ENCODE results near the gene PRM1.

The PRM1 gene

DNA sequence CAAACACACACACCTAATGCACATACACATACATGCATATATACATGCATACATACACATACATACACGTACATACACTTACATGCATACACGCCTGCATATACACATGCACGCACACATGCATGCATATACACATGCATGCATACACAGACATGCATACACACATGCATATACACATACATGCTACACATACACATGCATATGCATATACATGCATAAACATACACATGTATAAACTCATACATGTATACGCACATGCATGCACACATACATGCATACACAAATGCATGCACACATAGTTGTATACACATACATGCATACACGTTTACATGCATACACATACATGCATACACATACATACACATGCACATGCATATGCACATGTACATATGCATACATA, 40.5 kb upstream of the PRM1 start:
- H3K27ac Mint-ChIP-seq = no peak overlapping the region
- H3K9me3 Mint-ChIP-seq = peaks cover 4% of the 10 kb centered on the region
- no peaks in the 10 kb centered on the region for H3K27me3 Mint-ChIP-seq
- no peaks in the 10 kb centered on the region for H3K36me3 Mint-ChIP-seq
- peaks cover 19% of the 10 kb centered on the region for H3K4me1 Mint-ChIP-seq
- H3K4me3 Mint-ChIP-seq = no peak overlapping the region
- DNase-seq (ENCODE audit: low spot score in 2 of 2) = no peak
- ATAC-seq (ENCODE audit: low read depth) = no peak

DNA sequence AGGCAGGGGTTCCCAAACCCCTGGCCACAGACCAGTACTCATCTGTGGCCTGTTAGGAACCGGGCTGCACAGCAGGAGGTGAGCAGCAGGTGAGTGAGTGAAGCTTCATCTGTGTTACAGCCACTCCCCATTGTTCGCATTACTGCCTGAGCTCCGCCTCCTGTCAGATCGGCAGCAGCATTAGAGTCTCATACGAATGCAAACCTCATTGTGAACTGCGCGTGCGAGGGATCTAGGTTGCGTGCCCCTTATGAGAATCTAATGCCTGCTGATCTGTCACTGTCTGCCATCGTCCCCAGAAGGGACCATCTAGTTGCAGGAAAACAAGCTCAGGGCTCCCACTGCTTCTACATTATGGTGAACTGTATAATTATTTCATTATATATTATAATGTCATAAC, 39.0 kb upstream of the PRM1 start:
- Mint-ChIP-seq H3K4me1 (peaks cover 12% of the 10 kb centered on the region), H3K36me3 (no peaks in the 10 kb centered on the region), H3K27ac (no peak overlapping the region), H3K27me3 (no peaks in the 10 kb centered on the region), H3K4me3 (no peak overlapping the region), H3K9me3 (peaks cover 4% of the 10 kb centered on the region)
- ATAC-seq (ENCODE audit: low read depth) (no peak), DNase-seq (ENCODE audit: low spot score in 2 of 2) (no peak)

DNA sequence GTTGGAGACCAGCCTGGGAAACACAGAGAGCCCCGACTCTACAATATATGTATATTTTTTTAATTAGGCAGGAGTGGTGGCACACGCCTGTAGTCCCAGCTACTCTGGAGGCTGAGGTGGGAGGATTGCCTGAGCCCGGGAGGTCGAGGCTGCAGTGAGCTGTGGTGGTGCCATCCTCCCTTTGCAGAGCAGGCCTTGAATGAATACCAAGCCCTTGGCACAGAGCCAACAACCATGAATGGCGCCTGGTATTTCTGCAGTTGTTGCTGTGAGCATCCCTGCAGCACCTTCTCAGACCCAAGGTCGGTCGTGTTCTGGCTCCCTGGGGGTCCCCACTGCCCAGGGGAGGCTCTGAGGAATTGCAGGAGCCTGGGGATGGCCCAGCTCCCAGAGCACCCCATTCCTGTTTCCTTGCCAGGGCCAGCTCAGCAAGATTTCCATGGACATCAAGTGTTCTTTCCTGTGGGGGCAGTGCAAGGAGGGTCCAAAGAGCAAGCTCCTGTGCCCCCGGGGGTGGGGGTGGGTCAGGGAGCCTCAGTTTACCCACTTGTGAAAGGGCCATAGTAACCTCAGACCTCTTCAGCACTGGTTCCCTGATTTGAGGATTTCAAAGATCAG, 38.5 kb upstream of the PRM1 start:
- no peak overlapping the region for H3K27ac Mint-ChIP-seq
- ATAC-seq (ENCODE audit: low read depth) (no peak), DNase-seq (ENCODE audit: low spot score in 2 of 2) (no peak)
- no peaks in the 10 kb centered on the region for H3K27me3 Mint-ChIP-seq
- H3K4me3 Mint-ChIP-seq = no peak overlapping the region
- H3K36me3 Mint-ChIP-seq = no peaks in the 10 kb centered on the region
- H3K9me3 Mint-ChIP-seq = peaks cover 4% of the 10 kb centered on the region
- peaks cover 7% of the 10 kb centered on the region for H3K4me1 Mint-ChIP-seq

DNA sequence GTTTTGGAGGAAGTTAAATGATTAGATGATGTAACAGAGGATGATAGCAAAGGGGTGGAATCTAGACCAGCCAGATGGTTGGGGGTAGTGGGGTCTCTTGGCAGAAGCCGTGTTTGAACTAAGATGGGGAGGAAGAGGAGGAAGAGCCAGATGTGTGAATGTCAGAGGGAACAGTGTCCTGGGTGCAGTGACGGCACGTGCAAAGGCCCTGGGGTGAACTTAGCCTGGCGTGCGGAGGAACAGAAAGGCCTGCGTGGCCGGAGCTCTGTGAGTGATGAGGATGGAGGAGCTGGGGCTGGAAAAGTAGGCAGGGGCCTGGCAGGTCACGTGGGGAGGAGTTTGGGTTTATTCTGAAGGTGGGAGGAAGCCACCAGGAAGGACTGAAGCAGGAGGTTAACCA, 37.7 kb upstream of the PRM1 start:
- ATAC-seq (ENCODE audit: low read depth) (no peak), DNase-seq (ENCODE audit: low spot score in 2 of 2) (no peak)
- H3K4me1 Mint-ChIP-seq = peaks cover 9% of the 10 kb centered on the region
- H3K4me3 Mint-ChIP-seq = no peak overlapping the region
- H3K9me3 Mint-ChIP-seq = peaks cover 4% of the 10 kb centered on the region
- H3K27me3 Mint-ChIP-seq = no peaks in the 10 kb centered on the region
- no peak overlapping the region for H3K27ac Mint-ChIP-seq
- no peaks in the 10 kb centered on the region for H3K36me3 Mint-ChIP-seq

DNA sequence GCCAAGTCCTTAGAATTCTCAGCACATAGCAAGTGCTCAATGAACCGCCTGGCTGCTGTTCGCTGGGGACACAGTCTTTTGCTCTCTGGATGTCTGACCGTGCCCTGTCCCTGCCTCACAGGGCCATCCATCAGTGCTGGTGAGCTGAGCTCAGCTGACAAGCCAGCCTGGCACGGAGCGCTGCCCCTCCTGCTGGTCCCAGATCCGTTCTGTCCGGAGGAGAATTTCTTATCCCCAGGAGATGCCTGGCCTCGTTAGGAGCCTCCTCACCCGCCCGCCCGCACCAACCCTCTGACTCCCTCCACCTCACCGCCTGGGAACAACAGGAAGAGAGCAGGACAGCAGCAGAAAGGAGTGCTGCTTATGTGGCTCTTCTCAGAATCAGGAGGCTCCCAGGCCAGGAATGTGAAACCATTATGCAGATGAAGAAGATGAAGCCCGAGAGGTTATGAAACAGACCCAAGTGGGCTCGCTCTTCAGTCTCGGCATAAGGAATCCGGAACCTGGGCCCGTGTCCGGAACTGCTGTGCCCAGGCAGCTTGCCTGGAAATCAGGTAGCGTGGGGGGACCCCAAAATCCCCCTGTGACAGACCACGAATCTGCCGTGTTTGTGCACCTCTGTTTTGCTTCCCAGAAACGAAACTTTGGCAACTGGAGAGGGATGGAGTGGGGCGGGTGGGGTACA, 35.3 kb upstream of the PRM1 start:
- H3K4me1 Mint-ChIP-seq = peaks cover 23% of the 10 kb centered on the region
- peaks cover 4% of the 10 kb centered on the region for H3K9me3 Mint-ChIP-seq
- no peaks in the 10 kb centered on the region for H3K27me3 Mint-ChIP-seq
- H3K36me3 Mint-ChIP-seq = no peaks in the 10 kb centered on the region
- H3K27ac Mint-ChIP-seq = no peak overlapping the region
- H3K4me3 Mint-ChIP-seq = no peak overlapping the region
- DNase-seq (ENCODE audit: low spot score in 2 of 2) (no peak), ATAC-seq (ENCODE audit: low read depth) (no peak)

DNA sequence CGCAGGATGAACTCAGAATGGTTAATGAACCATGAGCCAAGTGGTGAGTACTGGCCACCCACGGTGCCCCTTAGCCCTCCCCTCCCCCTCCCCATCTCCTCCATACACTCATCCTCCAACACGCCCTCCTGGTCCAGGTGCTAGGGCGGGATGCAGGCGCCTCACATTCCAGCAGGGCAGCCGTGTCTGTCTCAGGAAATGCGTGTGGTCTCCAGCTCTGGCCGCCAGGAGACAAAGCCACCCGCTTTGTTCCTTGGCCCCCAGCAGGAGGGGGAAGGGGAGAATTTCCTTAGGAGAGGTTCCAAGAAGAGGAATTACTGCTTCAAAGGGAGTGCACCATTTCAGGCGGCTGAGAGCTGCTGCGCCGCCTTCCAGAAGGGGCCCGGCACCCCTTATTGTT, 34.4 kb upstream of the PRM1 start:
- no peak for ATAC-seq (ENCODE audit: low read depth)

DNA sequence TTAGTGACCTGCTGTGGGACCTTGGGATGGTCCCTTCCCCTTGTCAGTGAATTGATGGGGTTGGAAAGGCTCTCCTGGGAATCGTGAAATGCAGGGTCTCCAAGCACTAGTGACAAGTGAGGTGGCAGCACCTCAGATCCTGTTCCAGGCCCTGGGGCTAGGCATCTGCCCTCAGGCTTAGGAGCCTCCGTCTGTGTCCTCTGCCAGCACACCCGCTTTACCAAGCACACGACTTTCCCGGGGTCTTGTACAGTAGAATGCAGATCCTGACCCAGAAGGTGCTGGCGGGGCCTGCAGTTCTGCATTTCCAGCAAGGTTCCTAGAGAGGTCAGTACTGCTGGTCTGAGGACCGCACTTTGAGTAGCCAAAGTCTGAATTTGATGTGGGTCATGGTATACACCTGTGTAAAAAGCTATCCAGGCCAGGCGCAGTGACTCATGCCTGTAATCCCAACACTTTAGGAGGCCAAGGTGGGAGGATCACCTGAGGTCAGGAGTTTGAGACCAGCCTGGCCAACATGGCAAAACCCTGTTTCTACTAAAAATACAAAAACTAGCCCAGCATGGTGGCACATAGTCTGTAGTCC, 33.3 kb upstream of the PRM1 start:
- H3K4me3 Mint-ChIP-seq = no peak overlapping the region
- peaks cover 4% of the 10 kb centered on the region for H3K9me3 Mint-ChIP-seq
- peaks cover 34% of the 10 kb centered on the region for H3K4me1 Mint-ChIP-seq
- no peaks in the 10 kb centered on the region for H3K27me3 Mint-ChIP-seq
- DNase-seq (ENCODE audit: low spot score in 2 of 2) (no peak), ATAC-seq (ENCODE audit: low read depth) (no peak)
- no peaks in the 10 kb centered on the region for H3K36me3 Mint-ChIP-seq
- H3K27ac Mint-ChIP-seq = no peak overlapping the region

More for the DNA sequence above, 34.4 kb upstream of the PRM1 start:
- Mint-ChIP-seq H3K27me3 (no peaks in the 10 kb centered on the region), H3K9me3 (peaks cover 4% of the 10 kb centered on the region), H3K27ac (no peak overlapping the region), H3K4me3 (no peak overlapping the region), H3K4me1 (peaks cover 25% of the 10 kb centered on the region), H3K36me3 (no peaks in the 10 kb centered on the region)
- no peak for DNase-seq (ENCODE audit: low spot score in 2 of 2)

DNA sequence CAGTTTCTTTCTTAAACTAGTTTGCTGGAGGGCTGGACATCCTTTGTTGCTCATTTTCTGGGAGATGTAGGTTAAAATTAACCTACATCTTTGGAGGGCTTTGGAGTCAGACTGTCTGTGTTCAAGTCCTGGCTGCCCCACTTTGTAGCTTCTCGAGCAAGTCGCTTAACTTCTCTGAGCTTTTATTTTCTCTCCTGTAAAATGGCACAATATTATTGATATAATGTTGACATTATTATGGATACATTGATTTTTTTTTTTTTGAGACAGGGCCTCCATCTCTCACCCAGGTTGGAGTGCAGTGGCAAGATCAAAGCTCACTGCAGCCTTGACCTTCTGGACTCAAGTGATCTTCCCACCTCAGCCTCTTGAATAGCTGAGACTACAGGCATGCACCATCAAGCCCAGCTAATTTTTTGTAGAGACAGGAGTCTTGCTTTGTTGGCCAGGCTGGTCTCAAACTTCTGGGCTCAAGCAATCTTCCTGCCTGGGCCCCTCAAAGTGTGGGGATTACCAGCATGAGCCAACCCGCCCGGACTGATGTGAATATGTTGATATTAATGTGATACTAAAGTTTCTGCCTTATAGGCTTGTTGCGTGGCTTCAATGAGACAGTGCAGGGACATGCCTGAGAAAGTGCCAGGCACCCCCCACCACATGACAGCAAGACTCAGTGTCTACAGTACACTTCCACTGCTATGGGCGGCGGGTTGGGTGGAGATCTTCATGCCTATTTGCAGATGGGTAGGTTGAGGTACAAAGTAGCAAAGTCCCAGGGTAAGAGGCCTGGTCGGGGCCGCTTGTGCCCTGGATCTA, 32.6 kb upstream of the PRM1 start:
- Mint-ChIP-seq H3K36me3 (no peaks in the 10 kb centered on the region), H3K27me3 (no peaks in the 10 kb centered on the region), H3K27ac (no peak overlapping the region), H3K4me1 (peaks cover 33% of the 10 kb centered on the region), H3K9me3 (peaks cover 2% of the 10 kb centered on the region), H3K4me3 (no peak overlapping the region)
- ATAC-seq (ENCODE audit: low read depth) = no peak
- no peak for DNase-seq (ENCODE audit: low spot score in 2 of 2)

DNA sequence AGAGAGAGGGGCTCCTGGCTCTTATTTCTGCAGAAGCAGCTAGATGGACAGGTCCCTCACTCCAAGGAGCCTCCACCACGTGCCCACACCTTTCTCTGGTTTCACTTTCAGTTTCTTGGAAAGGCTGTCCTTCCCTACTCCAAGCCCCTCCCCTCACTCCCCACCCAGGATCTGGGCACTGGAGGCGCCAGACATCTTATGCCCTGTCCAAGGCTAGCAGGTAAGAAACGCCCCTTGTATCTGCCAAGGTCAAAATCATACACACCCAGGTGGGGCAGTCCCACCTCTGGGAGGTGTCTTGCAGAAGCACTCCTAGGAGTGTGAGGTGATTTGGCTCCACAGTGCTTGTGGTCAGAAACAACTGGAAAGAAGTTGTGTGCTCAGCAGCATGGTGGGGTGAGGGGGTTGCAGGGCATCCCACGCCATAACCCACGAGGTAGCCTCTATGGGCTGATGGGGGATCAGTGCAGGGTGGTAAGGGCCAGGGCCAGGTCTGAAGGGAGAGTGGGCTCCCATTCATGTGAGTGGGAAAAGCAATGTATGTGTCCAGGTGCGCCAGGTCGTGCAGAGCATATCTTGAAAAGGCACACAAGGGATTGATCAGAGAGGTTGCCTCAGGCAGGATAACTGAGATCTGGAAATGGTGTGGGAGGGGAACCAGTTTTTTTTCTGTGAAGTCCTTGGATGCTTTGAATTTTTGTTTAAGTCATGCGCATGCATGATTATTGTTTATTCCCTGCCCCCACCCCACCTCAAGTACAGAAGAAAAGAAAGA, 31.8 kb upstream of the PRM1 start:
- H3K36me3 Mint-ChIP-seq = no peaks in the 10 kb centered on the region
- peaks cover 36% of the 10 kb centered on the region for H3K4me1 Mint-ChIP-seq
- ATAC-seq (ENCODE audit: low read depth) = no peak
- no peak for DNase-seq (ENCODE audit: low spot score in 2 of 2)
- H3K27ac Mint-ChIP-seq = peak overlapping the region; percentile 18
- H3K9me3 Mint-ChIP-seq = no peaks in the 10 kb centered on the region
- no peak overlapping the region for H3K4me3 Mint-ChIP-seq
- H3K27me3 Mint-ChIP-seq = no peaks in the 10 kb centered on the region

DNA sequence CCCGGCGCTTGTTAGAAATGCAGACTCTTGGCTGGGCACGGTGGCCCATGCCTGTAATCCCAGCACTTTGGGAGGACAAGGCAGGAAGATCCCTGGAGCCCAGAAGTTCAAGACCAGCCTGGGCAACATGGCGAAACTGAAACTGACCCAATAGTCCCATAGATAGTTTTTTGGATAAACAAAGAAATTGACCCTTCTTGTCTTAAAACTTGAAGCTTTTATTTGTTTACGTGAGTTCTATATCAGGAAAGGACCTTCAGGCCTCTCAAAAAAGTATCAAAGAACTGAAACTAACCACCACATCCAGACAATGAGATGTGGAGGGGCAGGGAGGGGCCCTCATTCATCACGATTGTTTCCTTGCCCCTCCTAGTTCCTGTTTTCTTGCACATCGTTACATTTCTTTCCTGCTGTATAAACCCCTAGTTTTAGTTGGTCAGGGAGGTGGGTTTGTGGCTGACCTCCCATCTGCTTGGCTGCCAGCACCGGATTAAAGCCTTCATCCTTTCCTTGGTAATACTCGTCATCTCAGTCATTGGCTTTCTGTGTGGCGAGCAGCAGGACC, 29.9 kb upstream of the PRM1 start:
- peak; percentile 52 to 68 for DNase-seq (ENCODE audit: low spot score in 2 of 2)
- peak; percentile 73 for ATAC-seq (ENCODE audit: low read depth)
- Mint-ChIP-seq H3K9me3 (peaks cover 2% of the 10 kb centered on the region), H3K4me1 (peaks cover 43% of the 10 kb centered on the region), H3K36me3 (peaks cover 2% of the 10 kb centered on the region), H3K27me3 (no peaks in the 10 kb centered on the region), H3K4me3 (peak overlapping the region; percentile 75), H3K27ac (peak overlapping the region; percentile 88)

DNA sequence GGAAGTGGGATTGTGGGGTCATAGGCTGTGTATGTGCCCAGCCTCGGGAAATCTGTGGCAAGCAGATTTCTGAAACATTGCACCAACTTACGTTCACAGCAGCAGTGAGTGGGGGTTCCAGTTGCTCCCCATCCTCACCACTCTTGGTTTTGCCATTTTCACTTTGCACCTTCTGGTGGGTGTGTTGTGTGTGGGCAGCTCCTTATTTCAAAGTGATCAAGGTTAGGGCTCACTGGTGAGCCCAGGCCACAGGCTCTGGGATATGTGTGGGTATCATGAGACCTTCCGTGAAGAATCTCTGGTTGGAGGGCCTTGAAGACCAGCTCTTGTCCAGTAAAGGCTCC, 29.5 kb upstream of the PRM1 start:
- peaks cover 2% of the 10 kb centered on the region for H3K36me3 Mint-ChIP-seq
- peak overlapping the region; percentile 75 for H3K4me3 Mint-ChIP-seq
- ATAC-seq (ENCODE audit: low read depth) = no peak
- peaks cover 2% of the 10 kb centered on the region for H3K9me3 Mint-ChIP-seq
- peaks cover 42% of the 10 kb centered on the region for H3K4me1 Mint-ChIP-seq
- H3K27ac Mint-ChIP-seq = peak overlapping the region; percentile 88
- DNase-seq (ENCODE audit: low spot score in 2 of 2) = no peak
- H3K27me3 Mint-ChIP-seq = no peaks in the 10 kb centered on the region

DNA sequence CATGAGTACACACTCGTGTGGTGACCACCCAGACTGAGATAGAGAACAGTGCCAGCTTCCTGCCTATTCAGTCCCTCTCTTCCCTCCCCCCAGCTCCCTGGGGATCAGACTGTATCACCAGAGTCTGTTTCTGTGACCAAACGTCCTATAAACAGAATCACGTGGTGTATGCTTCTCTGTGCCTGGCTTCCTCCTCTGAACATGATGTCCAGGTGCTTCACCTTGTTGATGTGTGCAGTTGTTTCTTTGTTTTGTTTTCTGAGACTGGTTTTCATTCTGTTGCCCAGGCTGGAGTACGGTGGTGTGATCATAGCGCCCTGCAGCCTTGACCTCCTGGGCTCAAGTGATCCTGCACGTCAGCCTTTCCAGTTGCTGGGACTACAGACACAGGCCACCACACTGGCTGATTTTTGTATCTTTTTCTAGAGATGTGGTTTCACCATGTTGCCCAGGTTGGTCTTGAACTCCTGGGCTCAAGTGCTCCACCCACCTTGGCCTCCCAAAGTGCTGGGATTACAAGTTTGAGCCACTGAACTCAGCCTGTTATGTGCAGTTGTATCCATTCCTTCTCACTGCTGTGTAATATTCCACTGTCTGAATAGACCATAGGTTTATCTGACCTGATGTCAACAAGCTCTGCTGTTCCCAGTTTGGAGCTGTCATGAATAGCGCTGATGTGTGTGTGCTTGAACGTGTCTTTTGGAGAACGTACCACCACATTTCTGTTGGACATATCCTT, 28.9 kb upstream of the PRM1 start:
- Mint-ChIP-seq H3K27ac (peak overlapping the region; percentile 88), H3K9me3 (peaks cover 2% of the 10 kb centered on the region), H3K27me3 (no peaks in the 10 kb centered on the region), H3K36me3 (peaks cover 2% of the 10 kb centered on the region), H3K4me3 (peak overlapping the region; percentile 63), H3K4me1 (peaks cover 42% of the 10 kb centered on the region)
- peak; percentile 58 to 73 for DNase-seq (ENCODE audit: low spot score in 2 of 2)
- peak; percentile 65 for ATAC-seq (ENCODE audit: low read depth)

All from memory B cell (primary cell).